PC-9 (cell line): ENCODE data around the gene CDCA3. TPM values are rescaled to one million over a fixed set of nuclear protein-coding genes. Genes with fewer than 3 reads are reported as not detected.
"Not testable (repeated sequence)": the region's sequence is repeated elsewhere in the genome, so short reads cannot be mapped to it uniquely, and the experiment has no call there.

ENCODE experiments used
- BruUV-seq: library from RNA; stranded (reverse); fragments of 400-500 nt; replicated peaks from 2 replicates; lab custom pipeline; 2021; lab: Mats Ljungman, UMichigan
- CTCF ChIA-PET: fragments of 300-600 bp; sonication (Branson Sonifier 250); formaldehyde crosslinking; loops from one replicate; lab custom pipeline; 2022; ENCODE audit warnings: antibody characterized with exemption; lab: Charles Lee
- POLR2A ChIA-PET: fragments of 300-600 bp; sonication (Branson Sonifier 250); formaldehyde crosslinking; loops from one replicate; lab custom pipeline; 2022; ENCODE audit warnings: antibody characterized with exemption; ENCODE audit not compliant: unreplicated experiment; lab: Charles Lee
- DNase-seq, 2 experiments: peaks; one replicate each; pipeline versions ENCODE4 v3.0.0 to v3.0.0-alpha.2; 2015 to 2022; ENCODE audit warnings: mixed read lengths in 1 of 2
- H2AFZ ChIP-seq: fragments of 200-600 bp; sonication (generic); 2 replicates; pipeline ENCODE4 v1.8.1; 2017; ENCODE audit warnings: antibody characterized with exemption
- H3F3A ChIP-seq: fragments of 200-600 bp; sonication (generic); 2 replicates; pipeline ENCODE4 v1.8.1; 2017; ENCODE audit warnings: antibody characterized with exemption, mild to moderate bottlenecking, low read depth; ENCODE audit not compliant: insufficient read depth
- H3K27ac ChIP-seq: fragments of 200-600 bp; sonication (generic); 2 replicates; pipeline ENCODE4 v1.6.1; 2016; ENCODE audit warnings: mixed run types
- H3K27me3 ChIP-seq: fragments of 200-600 bp; sonication (generic); 2 replicates; pipeline ENCODE4 v1.6.1; 2016; ENCODE audit warnings: low read depth, mixed run types; ENCODE audit not compliant: insufficient read depth
- H3K36me3 ChIP-seq: fragments of 200-600 bp; sonication (generic); 2 replicates; pipeline ENCODE4 v1.6.1; 2016; ENCODE audit warnings: low read depth, mixed run types
- H3K4me1 ChIP-seq: fragments of 200-600 bp; sonication (generic); replicated peaks from 2 replicates; pipeline ENCODE4 v1.6.1; 2016; ENCODE audit warnings: mixed run types; ENCODE audit not compliant: insufficient read depth
- H3K4me2 ChIP-seq: fragments of 200-600 bp; sonication (generic); 2 replicates; pipeline ENCODE4 v1.6.1; 2017; ENCODE audit warnings: mixed run types
- H3K4me3 ChIP-seq: fragments of 200-600 bp; sonication (generic); 2 replicates; pipeline ENCODE4 v1.6.1; 2016; ENCODE audit warnings: mixed run types
- H3K79me2 ChIP-seq: fragments of 200-600 bp; sonication (generic); 2 replicates; pipeline ENCODE4 v1.6.1; 2017; ENCODE audit warnings: low read depth, mixed run types
- H3K9me2 ChIP-seq: fragments of 200-600 bp; sonication (generic); 2 replicates; pipeline ENCODE4 v1.8.1; 2017; ENCODE audit warnings: mild to moderate bottlenecking; ENCODE audit not compliant: insufficient read depth
- H3K9me3 ChIP-seq: fragments of 200-600 bp; sonication (generic); 2 replicates; pipeline ENCODE4 v1.8.1; 2016; ENCODE audit warnings: low read depth; ENCODE audit not compliant: insufficient read depth
- H4K20me1 ChIP-seq: fragments of 200-600 bp; sonication (generic); 2 replicates; pipeline ENCODE4 v1.8.1; 2017; ENCODE audit not compliant: insufficient read depth
- EZH2 ChIP-seq: fragments of 200-600 bp; sonication (generic); IDR thresholded peaks from 2 replicates; pipeline ENCODE4 v1.8.0; 2017; ENCODE audit warnings: antibody characterized with exemption, low read depth
- intact Hi-C: fragments of 100-400 bp; cut with micrococcal nuclease; formaldehyde crosslinking; loops from one replicate; pipeline ENCODE4 v1.10.0; 2022; ENCODE audit not compliant: unreplicated experiment
- total RNA-seq: library from RNA; stranded (reverse); gene quantifications from 2 replicates; pipeline ENCODE4 v1.2.3, GENCODE V29; 2021
- TF ChIP-seq, protein P1 (sequence below): fragments of 200-600 bp; sonication (generic); conservative IDR thresholded peaks from 2 replicates; pipeline ENCODE4 v1.6.1; 2017; ENCODE audit warnings: mixed run types, antibody characterized with exemption, mild to moderate bottlenecking, moderate library complexity

Gene CDCA3
- total RNA-seq, 1 experiment from 2014 or later, result 125 TPM

DNA sequence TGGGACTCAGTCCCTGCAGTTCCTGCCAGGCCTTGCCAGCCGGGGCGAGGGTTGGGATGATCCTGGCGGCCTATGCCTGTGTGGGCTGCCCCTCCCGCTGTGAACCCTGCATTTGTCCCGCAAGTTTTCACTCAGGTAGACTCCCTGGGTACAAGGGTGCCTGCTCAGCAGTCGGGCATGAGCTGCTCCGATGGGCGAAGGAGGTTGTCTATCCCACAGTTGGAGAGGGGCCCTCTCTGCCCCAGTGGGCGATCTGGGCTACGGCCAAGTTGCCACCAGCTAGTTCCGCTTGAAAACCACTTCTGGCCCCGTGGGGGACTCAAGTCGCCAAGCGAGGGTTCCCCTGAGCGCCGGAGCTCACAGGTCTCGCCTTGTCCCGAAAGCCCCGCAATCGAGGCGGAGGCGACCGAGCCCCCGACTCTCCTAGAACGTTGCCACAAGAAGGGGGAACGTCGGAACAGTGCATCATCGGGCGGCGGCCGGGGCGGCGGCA, 15.9 kb upstream of the CDCA3 start:
- Histone ChIP-seq H2AFZ (0 out of 2 replicates have a peak overlapping the region, but pooled peaks have one; percentile 72), H3K4me1 (peaks cover 29% of the 10 kb centered on the region), H3K79me2 (peaks cover 32% of the 10 kb centered on the region), H4K20me1 (peaks cover 40% of the 10 kb centered on the region), H3K4me2 (peak overlapping the region; percentile 79), H3F3A (peaks cover 64% of the 10 kb centered on the region), H3K4me3 (peak overlapping the region; percentile 97; the same call in 1 of the 2 replicates), H3K9me3 (no peaks in the 10 kb centered on the region), H3K36me3 (peaks cover 23% of the 10 kb centered on the region), H3K27me3 (no peaks in the 10 kb centered on the region), H3K27ac (no peak overlapping the region), H3K9me2 (no peaks in the 10 kb centered on the region)
- DNase-seq, result no peak
- no TSS peak for BruUV-seq
- intact Hi-C loops, result loop anchor here (1.0 kb wide), 1 partner anchor 15 kb away; the partner anchor contains the start of gene USP5
- CTCF ChIA-PET, result interaction anchor here (0.7 to 1.0 kb wide), 2 partner anchors 121 to 144 kb away, joined by 3 read pairs; no protein-coding TSS in a partner anchor
- POLR2A ChIA-PET, result interaction anchor here (0.6 to 1.0 kb wide), 9 partner anchors 14 to 530 kb away, joined by 3 to 20 read pairs (median 5); partner anchors contain the start of gene RNU7-1
- TF ChIP-seq, protein P1, sequence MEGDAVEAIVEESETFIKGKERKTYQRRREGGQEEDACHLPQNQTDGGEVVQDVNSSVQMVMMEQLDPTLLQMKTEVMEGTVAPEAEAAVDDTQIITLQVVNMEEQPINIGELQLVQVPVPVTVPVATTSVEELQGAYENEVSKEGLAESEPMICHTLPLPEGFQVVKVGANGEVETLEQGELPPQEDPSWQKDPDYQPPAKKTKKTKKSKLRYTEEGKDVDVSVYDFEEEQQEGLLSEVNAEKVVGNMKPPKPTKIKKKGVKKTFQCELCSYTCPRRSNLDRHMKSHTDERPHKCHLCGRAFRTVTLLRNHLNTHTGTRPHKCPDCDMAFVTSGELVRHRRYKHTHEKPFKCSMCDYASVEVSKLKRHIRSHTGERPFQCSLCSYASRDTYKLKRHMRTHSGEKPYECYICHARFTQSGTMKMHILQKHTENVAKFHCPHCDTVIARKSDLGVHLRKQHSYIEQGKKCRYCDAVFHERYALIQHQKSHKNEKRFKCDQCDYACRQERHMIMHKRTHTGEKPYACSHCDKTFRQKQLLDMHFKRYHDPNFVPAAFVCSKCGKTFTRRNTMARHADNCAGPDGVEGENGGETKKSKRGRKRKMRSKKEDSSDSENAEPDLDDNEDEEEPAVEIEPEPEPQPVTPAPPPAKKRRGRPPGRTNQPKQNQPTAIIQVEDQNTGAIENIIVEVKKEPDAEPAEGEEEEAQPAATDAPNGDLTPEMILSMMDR, result no peak
- no peak for TF ChIP-seq EZH2

DNA sequence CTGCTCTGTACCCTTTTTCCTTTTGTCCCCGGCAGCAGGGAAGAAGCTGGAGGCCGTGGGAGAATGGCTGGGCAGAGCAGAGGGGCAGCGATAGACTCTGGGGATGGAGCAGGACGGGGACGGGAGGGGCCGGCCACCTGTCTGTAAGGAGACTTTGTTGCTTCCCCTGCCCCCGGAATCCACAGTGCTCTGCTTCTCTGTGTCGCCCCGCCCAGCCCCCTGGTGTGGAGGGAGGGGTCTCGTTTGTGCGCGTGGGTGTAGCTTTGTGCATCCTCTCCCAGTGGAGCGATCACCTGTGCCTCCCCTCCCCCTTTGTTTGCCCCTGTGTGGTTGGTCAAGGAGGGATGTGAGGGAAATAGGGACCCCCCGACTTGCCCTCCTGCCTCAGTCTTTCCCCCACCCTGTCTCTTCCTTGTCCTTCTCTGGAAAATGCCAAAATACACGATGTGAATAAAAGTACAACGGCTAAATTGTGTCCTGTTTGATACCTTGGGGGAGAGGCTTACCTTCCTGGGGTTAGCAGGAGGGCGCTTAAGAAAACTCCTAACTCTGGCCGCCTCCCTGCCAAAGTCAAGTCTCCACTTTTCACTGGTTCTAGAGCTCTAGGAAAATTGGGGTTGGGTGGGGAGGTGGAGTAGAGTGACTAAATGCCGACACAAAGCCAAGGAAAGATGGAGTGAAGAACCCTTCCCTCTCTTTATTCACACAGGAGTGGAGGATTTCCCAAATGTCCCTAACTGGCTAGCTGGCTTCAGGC, 15.3 kb upstream of the CDCA3 start:
- intact Hi-C loops, result no loop called here
- Histone ChIP-seq H3K79me2 (peaks cover 28% of the 10 kb centered on the region), H3K9me2 (no peaks in the 10 kb centered on the region), H3K4me3 (peak overlapping the region; percentile 97; the same call in 1 of the 2 replicates), H4K20me1 (peaks cover 34% of the 10 kb centered on the region), H3K36me3 (peaks cover 23% of the 10 kb centered on the region), H3K9me3 (no peaks in the 10 kb centered on the region), H3F3A (peaks cover 58% of the 10 kb centered on the region), H3K27me3 (no peaks in the 10 kb centered on the region), H2AFZ (no peak overlapping the region), H3K4me1 (peaks cover 23% of the 10 kb centered on the region), H3K27ac (no peak overlapping the region), H3K4me2 (peak overlapping the region; percentile 79)
- POLR2A ChIA-PET, result interaction anchor here (0.6 to 1.0 kb wide), 6 partner anchors 13 to 530 kb away, joined by 3 to 20 read pairs (median 9); no protein-coding TSS in a partner anchor
- no peak for DNase-seq
- CTCF ChIA-PET, result no interaction called here
- TF ChIP-seq EZH2, result no peak
- TF ChIP-seq, protein P1, result no peak
- no TSS peak for BruUV-seq

DNA sequence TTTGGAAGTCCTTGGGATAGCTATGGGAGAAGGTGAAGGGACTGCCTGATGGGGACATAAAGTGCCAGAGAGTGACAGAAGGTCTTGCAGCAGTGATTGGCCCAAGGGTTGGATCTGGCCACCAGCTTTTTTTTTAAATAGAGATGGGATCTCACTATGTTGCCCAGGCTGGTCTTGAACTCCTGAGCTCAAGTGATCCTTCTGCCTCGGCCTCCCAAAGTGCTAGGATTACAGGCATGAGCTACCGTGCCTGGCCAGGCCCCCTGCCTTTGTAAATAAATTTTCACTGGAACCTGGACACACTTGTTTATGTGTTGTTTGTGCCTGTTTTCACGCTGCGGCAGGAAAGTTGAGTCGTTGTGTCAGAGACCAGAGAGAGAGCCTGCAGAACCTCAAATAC, 14.2 kb upstream of the CDCA3 start:
- Histone ChIP-seq H3K79me2 (peaks cover 28% of the 10 kb centered on the region), H4K20me1 (peaks cover 24% of the 10 kb centered on the region), H3K4me1 (peaks cover 14% of the 10 kb centered on the region), H3F3A (peaks cover 48% of the 10 kb centered on the region), H3K36me3 (peaks cover 20% of the 10 kb centered on the region)
- BruUV-seq, H3K9me2 ChIP-seq, H2AFZ ChIP-seq, DNase-seq, H3K27me3 ChIP-seq, H3K27ac ChIP-seq, H3K9me3 ChIP-seq, H3K4me3 ChIP-seq, intact Hi-C loops, CTCF ChIA-PET, H3K4me2 ChIP-seq: not testable (repeated sequence)
- POLR2A ChIA-PET, result interaction anchor here (0.6 kb wide), 2 partner anchors 81 to 230 kb away, joined by 3 to 4 read pairs; no protein-coding TSS in a partner anchor
